HL-60/S4 (cell line): ENCODE results near the gene CSRP3.

Source experiments
- in situ Hi-C: fragments of 300-500 bp; cut with MboI; formaldehyde crosslinking; loops from 2 replicates; pipeline ENCODE4 v1.14.3; 2022; ENCODE audit warnings: low sequenced_read_pairs

The CSRP3 gene

GRCh38 chr11:19226378-19227195, 24.8 kb upstream of the CSRP3 start:
- in situ Hi-C loops = no loop called here

GRCh38 chr11:19225581-19225980, 23.8 kb upstream of the CSRP3 start:
- in situ Hi-C loops = no loop called here

GRCh38 chr11:19225123-19225522, 23.3 kb upstream of the CSRP3 start:
- in situ Hi-C loops = no loop called here

- in situ Hi-C loops = no loop called here
These were observed 19.3 kb upstream of the CSRP3 start for GRCh38 chr11:19220903-19221724.

- in situ Hi-C loops = no loop called here
These were observed 17.1 kb upstream of the CSRP3 start for GRCh38 chr11:19218786-19219460.

- in situ Hi-C loops = no loop called here
These were observed 16.4 kb upstream of the CSRP3 start for GRCh38 chr11:19218216-19218615.

- in situ Hi-C loops = no loop called here
These were observed 15.1 kb upstream of the CSRP3 start for GRCh38 chr11:19216709-19217374.

GRCh38 chr11:19216021-19216420, 14.2 kb upstream of the CSRP3 start:
- in situ Hi-C loops = no loop called here

- in situ Hi-C loops = no loop called here
These were observed 8.0 kb upstream of the CSRP3 start for GRCh38 chr11:19209617-19210370.

GRCh38 chr11:19208959-19209546, 7.3 kb upstream of the CSRP3 start:
- in situ Hi-C loops = no loop called here

- in situ Hi-C loops = no loop called here
These were observed 6.4 kb upstream of the CSRP3 start for GRCh38 chr11:19208181-19208580.

GRCh38 chr11:19204836-19205235, 3.1 kb upstream of the CSRP3 start:
- in situ Hi-C loops = no loop called here

GRCh38 chr11:19200410-19201201, 1.2 kb downstream of the CSRP3 start:
- in situ Hi-C loops = no loop called here

GRCh38 chr11:19199771-19200170, 2.0 kb downstream of the CSRP3 start:
- in situ Hi-C loops = no loop called here

GRCh38 chr11:19199048-19199447, 2.7 kb downstream of the CSRP3 start:
- in situ Hi-C loops = no loop called here

- in situ Hi-C loops = no loop called here
These were observed 5.4 kb downstream of the CSRP3 start for GRCh38 chr11:19196432-19196831.

GRCh38 chr11:19194620-19195308, 7.0 kb downstream of the CSRP3 start:
- in situ Hi-C loops = no loop called here

GRCh38 chr11:19193916-19194315, 7.9 kb downstream of the CSRP3 start:
- in situ Hi-C loops = no loop called here
